ENCODE data around the gene PEX11B.

The PEX11B gene

DNA sequence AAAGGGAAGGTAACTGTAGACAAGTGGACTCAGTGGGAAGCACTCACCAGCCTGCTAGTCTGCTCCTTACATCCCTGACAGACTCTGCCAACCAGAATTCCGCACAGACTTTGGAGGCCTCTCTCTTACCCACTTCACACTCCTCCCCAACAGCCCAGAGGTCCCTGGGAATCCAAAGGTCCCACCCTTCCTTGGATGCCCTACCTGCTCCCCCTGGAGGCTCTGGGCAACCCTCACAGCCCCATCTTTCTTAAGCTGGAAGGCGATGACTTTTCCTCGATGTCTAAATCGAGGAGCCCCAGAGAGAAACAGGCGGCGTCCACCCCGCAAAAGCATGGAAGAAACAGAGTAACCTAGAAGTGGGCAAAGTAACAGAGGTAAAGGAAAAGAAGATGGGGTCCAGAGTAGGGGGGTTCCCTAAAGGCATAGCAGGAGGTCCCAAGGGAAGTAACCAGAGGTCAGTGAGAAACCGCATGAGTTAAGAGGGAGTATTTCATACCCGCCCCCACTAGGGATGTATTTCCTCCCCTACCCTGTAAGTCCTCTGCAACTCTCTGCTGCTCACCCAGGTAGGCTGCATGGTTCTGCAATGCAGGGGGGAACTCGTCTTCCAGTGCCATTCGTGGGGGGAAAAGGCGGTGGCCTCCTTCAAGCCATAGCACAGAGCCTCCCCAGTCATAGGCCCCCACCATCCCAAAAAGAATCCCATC lies 17.1 kb downstream of the PEX11B start:
- DNase-seq: no peak

DNA sequence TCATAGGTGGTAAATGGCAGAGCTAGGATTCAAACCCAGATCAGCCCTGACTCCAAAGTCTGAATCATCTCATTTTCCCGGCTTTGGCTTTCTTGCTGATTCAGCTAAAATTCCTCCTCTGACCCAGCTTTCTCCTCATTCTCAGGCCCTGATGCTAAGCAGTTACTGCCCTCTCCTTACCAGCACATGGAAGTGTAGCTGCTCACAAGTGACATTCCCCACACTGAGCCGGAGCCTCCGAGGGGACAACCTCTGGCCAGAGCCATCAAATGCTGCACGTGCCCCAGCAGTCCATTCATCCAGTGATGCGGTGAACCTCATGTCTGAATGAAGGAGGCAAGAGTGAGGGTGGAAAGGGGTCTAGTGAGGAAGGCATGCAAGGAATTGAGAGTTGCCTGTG lies 19.8 kb downstream of the PEX11B start:
- DNase-seq: no peak

DNA sequence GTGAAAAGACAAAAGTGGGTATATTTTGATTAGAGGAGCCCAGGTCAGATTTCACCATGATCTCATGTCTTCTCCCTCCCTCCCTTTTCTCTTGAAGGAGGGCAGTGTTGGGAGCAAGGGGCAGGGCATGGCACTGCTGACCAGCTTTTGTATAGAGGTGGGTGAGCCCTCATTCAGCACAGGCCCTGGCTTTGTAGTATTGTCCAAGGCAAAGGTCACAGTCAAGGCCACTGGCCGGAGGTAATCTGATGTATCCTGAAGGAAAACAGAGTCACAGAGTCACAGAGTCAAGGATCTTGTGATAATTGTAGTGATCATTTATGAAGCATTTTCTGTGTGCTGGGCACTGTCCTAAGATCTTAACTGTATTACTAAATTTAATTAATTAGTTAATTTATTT lies 20.5 kb downstream of the PEX11B start:
- DNase-seq: no peak

DNA sequence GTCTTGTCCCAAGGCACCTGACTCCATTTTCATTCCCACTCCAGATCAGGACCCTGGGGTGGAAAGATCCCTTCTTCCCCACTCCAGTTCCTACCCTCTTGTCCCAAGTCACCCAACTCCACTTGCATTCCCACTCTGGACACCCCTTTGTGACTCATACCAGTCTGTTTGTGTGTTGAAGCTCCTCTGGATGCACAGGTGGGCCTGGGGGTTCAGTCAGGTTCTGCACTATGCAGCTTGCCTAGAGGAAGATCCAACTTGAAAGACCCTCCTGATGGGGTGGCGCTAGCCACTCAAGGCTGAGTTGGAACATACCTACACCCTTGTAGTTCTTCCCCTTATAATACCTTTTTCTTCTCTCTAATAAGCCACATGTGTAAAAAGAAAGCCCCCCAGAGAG lies 23.0 kb downstream of the PEX11B start:
- DNase-seq: no peak

DNA sequence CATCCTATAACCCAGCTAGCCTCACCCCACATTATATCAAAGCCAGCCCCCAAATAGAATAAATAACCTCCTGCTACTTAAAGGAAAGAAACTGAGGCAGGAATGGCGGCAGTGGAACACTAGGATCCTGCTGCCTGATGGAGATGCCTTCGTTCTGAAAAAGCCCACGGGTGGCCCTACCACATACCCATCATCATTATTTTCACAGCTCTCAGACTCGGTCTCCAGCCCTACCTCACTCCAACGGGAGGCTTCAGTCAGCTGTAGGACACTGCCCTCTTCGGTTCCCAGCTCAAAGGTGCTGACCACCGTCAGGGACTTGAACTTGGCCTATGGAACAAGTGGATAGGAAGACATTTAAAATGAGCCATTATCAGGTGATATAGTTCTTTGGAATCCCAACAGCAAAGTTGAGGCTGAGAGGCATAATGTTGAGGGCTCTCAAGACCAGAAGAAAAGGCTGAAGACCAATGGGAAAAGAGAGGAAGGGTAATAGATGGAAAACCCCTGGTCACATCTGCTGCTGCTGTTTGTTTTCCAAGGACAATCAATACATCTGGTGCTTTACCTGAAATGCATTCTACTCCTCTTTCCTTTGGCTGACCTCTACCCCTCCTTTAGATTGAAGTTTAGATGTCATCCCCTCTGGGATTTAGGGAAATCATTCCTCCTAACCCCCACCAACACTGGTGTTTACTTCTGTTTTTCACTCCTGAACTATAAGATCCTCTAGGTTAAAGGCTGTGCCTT lies 25.0 kb downstream of the PEX11B start:
- DNase-seq: no peak

DNA sequence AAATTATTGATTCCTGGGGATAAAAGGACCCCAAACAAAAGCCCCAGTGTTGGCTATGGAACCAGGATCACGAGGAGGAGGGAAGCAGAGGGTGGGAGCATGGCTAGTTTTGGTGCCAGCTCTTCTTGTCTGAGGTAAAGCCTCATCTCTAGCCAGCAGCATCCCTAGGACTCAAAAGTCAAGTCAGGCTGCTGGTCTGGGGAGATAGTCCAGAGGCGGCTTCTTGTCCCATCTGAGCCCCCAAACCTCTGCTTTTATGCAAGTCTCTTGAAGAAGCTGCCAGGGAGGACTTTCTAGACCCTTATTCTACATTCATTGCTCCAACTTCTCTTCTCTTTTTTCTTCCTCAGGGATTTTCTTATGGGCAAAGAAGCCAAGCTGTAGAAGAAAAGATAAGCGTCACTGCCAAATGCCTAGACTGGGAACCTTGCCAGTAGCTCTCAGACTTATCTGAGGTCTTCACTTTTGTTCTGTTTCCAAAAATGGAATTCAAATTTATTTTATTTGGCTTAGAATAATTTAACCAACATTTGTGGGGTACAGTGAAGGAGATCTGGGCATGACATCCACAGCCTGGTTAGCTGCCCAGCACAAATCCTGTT lies 25.9 kb downstream of the PEX11B start:
- no peak for DNase-seq

DNA sequence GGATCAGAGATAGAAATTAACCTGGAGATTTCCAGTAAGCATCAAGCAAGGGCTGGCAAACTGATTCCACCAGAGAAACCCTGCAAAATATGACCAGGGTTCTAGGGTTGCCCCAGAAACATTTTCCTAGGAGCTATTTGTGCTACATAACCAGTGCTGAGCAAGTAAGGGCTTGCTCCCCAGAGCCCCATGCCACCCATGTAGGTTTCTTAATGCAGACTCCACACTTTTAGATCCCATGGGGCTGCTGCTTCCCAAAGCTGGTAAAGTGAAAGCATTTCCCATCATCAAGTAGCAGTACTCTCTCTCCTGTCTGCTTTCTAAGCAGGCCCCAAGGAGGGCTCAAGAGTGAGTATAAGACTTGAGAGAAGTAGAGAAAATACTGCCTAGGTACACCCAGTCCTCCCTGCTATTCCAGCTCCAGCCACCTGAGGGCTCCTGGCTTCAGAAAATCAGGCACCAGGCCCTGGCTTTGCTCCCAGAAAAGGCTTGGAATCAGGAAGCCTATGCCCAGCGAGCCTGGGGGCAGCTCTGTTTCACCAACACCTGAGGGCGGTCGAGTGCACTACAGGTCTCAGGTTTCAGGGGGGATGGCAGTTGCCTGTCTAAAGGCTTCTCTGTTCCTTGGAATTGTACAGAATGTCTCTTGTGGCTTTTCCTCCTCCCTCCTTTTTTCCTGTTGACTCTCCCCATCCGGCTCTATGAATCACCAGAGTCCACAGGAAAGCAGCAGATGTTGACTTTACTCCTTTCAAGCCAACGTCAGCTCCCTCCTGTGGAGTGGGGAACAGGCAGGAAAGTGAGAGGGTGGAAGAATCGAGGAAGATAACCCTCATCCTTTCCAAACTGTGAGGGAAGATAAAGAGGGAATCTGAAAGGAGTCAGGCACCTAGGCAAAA lies 26.7 kb downstream of the PEX11B start:
- DNase-seq: peak; percentile 94 to 99 (median 98)

DNA sequence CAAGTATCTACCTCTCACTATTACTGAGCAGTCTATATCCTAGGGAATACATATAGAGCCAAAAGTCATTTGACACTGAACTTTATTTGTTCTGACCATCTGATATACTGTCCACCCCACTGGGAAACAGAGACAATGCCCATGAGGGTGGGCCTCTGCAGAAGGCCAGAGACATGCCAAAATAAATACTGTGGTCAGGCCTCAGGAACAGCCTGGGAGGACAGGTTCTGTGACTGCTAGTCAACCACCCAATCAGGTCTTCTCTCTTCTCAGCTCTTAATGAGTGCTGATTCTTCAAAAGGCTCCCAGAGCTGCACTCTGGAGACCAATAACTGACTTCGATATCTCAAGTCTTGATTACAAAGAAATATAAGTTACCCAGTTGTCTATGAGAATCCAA lies 27.4 kb downstream of the PEX11B start:
- DNase-seq: peak in 1 of 3 experiments; percentile 53

DNA sequence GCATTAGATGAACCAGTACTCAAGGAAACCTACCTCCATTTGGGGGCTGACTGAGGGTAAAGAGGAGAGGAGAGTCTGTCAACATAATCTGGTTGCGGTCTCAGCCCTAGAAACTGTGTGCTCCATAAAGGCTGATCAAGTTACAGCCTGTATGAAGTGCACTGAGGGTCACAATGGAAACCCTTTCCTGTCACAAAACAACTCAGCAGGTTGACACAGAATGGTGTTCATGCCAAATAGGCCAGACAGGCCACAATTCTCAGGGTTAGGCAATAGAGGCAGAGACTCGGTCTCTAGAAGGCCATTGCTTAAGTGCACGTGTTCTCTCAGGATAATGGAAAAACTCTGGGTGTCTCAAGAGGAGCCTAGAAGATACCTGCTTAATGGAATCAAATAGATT lies 28.8 kb downstream of the PEX11B start:
- DNase-seq: peak in 2 of 3 experiments; percentile 57 to 90

DNA sequence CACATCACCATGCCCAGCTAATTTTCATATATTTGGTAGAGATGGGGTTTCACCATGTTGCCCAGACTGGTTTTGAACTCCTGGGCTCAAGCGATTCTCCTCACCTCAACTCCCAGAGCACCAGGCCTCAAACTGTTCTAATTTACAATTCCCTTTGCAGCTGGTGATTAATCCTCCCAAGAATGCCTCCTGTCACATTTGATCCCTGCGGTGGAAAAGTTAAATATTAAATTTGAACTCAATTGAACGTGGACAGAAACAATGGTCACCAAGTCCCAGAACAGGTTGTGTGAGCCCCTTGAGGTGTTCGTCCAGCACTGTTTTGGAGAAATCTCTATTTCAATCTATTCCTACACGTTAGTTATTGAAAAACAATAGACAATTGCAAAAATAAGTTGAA lies 30.9 kb downstream of the PEX11B start:
- DNase-seq: no peak

DNA sequence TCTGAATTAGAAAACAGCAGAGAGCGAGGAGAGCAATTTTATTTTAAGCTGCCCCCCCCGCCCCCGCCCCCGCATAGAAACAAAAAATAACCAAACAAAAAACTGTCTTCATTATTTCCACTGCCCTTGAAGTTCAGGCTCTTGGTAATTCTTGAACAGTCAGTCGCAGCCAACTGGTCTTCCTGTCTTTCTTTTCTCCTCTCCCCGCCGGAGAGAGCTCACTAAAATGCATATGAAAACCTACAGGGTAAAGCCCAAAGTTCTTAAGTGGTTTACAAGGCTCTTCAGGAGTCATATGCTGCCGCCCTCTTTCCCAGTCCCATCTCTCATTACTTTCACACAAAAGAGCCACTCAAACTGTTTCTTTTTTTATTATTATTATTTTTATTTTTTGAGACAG lies 31.7 kb downstream of the PEX11B start:
- DNase-seq: peak in 1 of 3 experiments; percentile 39

DNA sequence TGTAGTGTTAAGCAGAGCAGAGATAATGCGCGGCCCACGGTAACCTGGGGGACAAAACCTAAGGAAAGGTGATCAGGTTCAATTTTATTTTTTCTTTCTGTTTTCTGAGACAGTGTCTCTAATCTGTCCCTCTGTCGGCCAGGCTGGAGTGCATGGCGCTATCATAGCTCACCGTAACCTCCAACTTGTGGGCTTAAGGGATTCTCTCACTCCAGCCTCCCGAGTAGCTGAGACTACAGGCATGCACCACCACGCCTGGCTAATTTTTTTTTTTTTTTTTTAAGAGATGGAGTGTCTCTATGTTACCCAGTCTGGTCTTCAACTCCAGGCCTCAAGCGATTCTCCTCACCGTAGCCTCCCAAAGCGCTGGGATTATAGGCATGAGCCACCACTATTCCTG lies 32.1 kb downstream of the PEX11B start:
- no peak for DNase-seq

DNA sequence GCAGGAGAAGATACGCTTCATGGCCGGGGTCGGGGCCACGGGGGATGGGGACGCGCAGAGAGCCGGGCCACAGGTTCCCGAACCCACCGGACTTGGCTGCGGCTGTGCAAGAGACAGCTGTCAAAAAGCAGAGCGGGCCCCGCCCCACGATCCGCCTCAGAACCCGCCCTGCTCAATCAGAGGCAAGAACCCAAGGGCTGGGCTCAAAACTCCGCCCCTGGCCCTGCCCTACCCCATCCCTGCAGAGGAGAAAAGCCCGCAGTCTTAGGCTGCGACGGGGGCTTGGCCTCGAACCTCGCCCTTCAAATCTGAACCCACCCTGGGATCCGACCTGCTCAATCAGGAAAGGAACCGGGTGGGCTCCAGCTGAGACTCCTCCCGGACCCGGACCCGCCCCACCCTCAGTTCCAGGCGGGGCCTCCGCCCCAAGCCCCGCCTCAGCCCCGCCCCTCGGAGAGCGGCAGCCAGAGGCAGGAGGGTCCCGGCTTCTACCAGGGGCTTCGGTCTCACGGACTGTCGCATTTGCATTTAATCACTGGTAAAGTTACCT lies 32.7 kb downstream of the PEX11B start, which contains the start of gene ANKRD35:
ANKRD35 (minus strand) TSS at position 129 of the 550 bp plus-strand sequence; CDS start at position 21, 108 bp downstream.
- DNase-seq: peak in 1 of 3 experiments; percentile 96

DNA sequence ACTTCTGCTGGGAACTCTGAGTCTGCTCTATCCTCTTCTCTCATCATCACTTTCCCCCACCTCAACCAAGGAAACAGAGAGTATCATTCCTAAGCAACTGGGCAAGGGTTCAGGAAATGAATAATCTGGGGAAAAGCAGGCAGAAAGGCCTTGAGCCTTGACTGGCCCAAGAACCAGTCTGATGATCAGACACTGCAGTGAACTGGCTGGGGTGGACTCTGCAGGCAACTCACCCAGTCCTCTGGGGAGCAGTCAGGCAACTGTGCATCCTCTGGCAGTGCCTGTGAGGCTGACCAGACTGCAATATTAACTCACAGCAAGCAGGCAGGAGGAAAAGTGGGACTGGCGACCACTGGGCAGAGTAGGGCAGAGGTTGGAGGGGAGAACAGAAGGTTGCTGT lies 33.8 kb downstream of the PEX11B start:
- DNase-seq: no peak

DNA sequence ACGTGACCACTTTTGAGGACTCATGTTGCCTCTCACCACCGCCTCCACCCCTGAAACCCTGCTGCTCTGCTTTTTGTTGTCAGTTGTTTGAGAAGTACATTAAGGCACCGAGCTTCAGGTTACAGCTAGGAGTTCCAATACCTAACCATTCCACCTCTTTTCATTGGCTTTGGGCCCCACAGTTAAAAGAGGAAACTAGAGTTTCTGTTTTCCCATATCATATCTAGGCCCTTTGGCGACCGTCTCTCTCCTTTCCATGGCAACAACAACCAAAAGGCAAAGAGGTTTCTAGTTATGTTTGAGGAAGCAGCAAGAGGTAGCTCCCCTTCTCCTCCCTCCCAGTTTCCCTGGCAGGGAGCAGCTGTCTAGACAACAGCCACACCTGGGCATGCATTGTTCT lies 38.7 kb downstream of the PEX11B start:
- DNase-seq: peak; percentile 89 to 100 (median 99)

DNA sequence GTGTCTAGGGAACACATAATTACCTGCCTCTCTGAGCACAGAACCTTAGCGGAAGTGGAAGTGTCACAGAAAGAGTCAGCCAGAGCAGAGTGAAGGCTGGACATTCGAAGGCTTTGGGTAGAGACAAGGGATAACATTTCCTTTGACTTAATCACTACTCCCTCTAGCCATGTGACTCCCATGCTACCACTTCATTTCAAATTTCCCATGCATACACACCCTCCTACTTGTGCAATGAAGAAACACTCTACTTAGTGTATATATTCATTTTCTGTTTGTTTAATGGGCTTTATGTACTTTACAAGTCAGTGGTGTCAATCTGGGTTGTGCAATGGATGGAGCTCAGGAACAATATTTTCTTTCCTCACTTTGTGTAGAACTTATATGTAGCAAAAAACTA lies 39.8 kb downstream of the PEX11B start:
- peak in 2 of 3 experiments; percentile 41 to 78 for DNase-seq

DNA sequence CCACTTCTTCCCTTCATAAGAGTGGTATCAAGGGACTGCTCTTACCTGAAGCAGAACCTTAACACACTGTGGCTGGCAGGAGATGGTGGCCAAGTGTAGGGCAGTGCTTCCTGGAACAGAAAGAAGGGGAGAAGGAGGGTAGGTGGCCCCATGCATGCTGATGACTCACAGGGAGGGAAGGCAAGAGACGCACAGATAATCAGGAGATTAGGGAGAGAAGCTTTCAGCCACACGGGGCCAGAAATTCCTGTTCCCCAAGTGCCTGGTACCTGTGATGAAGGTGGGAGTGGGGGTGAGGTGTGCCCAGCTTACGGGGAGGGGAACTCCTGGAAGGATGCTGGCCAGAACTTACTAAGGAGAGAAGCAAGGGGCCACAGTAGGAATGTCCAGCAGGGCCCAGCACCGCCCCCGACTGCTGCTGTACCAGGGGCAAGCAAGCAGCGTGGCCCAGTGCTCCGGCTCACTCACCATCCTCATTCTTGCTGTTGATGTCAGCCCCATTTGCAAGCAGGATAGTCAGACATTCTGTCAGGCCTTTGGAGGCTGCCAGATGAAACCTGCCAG lies 40.5 kb downstream of the PEX11B start:
- no peak for DNase-seq

DNA sequence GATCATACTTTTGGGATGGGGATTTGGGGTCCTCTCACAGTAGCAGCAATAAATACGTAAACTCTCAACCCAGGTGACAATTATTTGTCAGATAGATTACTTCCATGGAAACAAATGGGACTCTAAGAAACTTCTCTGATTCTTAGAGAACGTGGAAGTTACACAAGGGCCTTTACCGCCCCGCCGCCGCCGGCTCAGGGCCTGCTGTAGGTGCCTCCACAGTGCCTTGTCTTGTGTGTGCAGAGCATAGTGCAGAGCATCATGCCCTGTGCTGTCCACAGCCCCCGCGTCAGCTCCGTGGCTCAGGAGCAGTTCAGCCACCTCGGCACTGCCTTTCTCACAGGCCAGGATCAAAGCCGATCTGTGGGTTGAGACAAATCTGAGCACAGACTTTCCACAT lies 43.9 kb downstream of the PEX11B start:
- DNase-seq: no peak

DNA sequence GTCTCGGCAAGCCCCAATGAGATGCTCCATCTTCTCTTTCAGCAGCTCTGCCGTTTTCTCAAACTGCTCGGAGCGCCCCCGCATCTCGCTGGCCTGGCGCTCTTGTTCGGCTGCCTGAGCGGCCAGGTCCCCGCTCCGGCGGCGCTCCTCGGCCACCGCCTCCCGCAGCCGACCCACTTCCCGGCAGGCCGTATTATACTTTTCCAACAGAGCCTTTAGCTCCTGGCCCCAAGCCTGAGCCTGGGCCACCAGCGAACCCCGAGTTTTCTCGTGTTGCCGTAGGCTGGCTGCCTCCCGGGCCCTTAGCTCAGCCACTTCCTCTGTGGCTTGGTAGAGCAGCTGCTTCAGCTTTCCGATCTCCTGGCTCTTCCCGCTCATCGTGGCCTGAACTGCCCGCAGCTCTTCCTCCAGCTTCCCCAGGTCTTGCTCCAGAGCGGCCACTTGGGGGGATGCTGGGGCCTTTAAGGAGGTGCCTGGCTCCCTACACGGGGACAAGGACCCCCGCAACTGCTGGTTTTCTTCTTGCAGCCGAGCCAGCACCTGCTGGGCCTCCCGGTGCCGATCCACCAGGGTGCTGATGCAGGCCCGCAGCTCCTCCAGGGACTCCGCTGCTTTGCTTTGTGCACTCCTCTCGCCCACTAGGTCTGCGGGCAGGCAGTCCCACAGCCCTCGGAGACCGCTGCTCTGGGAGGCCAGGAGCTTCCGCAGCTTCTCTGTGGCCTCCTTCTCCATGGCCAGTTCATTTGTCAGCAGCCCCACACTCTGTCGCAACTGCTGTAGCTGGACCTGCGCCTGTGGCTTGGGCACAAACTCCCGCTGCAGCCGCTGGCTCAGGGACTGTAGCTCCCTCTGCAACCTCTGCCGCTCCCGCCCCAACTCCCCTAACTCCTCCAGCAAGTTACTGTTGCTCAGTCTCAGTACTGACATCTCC lies 46.3 kb downstream of the PEX11B start:
- DNase-seq: no peak

DNA sequence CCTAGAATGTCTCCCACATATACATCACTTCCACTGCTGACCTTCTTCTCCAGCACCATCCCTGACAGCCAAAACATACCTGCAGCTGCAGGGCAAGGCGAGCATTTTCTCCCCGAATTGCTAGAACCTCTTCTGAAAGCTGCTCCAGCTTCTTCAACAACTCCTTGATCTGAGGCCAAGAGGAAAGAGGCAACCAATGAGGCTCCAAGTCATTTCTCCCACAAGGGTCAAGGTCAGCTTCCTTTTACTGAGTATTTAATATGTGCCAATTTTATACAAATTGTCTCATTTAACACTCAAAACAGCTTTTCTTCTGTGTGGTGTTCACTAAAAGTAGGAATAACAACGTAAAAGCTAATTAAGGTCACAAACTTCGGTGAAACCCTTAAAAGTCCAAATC lies 50.3 kb downstream of the PEX11B start:
- DNase-seq: no peak

All from NCI-H1417 (cell line).